HepG2 (cell line): Measurements from ENCODE around the gene LATS1. TPM values are rescaled to one million over a fixed set of nuclear protein-coding genes. Genes with fewer than 3 reads are reported as not detected.

Source experiments
- ARNTL ChIP-seq: sonication (generic); formaldehyde crosslinking; IDR thresholded peaks from 2 replicates; pipeline ENCODE4 v1.4.0; 2020; ENCODE audit warnings: mild to moderate bottlenecking, missing genetic modification reagents
- FOXC1 ChIP-seq: sonication (generic); formaldehyde crosslinking; IDR thresholded peaks from 2 replicates; pipeline ENCODE4 v1.8.0; 2022; ENCODE audit warnings: mild to moderate bottlenecking, missing genetic modification reagents, borderline replicate concordance
- FOXM1 ChIP-seq: sonication (generic); formaldehyde crosslinking; IDR thresholded peaks from 2 replicates; pipeline ENCODE4 v1.5.0; 2020; ENCODE audit warnings: missing genetic modification reagents
- GABPB1 ChIP-seq: IDR thresholded peaks from 2 replicates; pipeline ENCODE4 v1.6.1; 2016; ENCODE audit warnings: mild to moderate bottlenecking, missing genetic modification reagents, moderate library complexity, missing compliant biosample characterization
- HOXA3 ChIP-seq: sonication (generic); formaldehyde crosslinking; IDR thresholded peaks from 2 replicates; pipeline ENCODE4 v1.5.0; 2020; ENCODE audit warnings: missing genetic modification reagents
- PRMT3 ChIP-seq: sonication (generic); formaldehyde crosslinking; IDR thresholded peaks from 2 replicates; pipeline ENCODE4 v1.8.1; 2022; ENCODE audit warnings: low read depth, mild to moderate bottlenecking, moderate library complexity, missing genetic modification reagents, borderline replicate concordance
- REXO4 ChIP-seq: sonication (generic); formaldehyde crosslinking; IDR thresholded peaks from 2 replicates; pipeline ENCODE4 v1.8.0; 2022; ENCODE audit warnings: missing genetic modification reagents, mild to moderate bottlenecking, borderline replicate concordance
- SATB2 ChIP-seq: sonication (generic); formaldehyde crosslinking; IDR thresholded peaks from 2 replicates; pipeline ENCODE4 v1.5.0; 2020; ENCODE audit warnings: missing genetic modification reagents
- ZFP36 ChIP-seq: fragments of 150-350 bp; IDR thresholded peaks from 2 replicates; pipeline ENCODE4 v1.6.1; 2018; ENCODE audit warnings: borderline replicate concordance, low read length, low read depth; ENCODE audit not compliant: partially characterized antibody
- ZFP37 ChIP-seq: sonication (generic); formaldehyde crosslinking; IDR thresholded peaks from 2 replicates; pipeline ENCODE4 v1.4.0; 2020; ENCODE audit warnings: missing genetic modification reagents, borderline replicate concordance
- ZNF207 ChIP-seq: fragments of 450-650 bp; IDR thresholded peaks from 2 replicates; pipeline ENCODE4 v1.6.1; 2016; ENCODE audit warnings: antibody characterized with exemption, borderline replicate concordance
- ZNF563 ChIP-seq: sonication (generic); formaldehyde crosslinking; IDR thresholded peaks from 2 replicates; pipeline ENCODE4 v1.8.0; 2022; ENCODE audit warnings: mild to moderate bottlenecking, moderate library complexity, missing genetic modification reagents
- polyA plus RNA-seq, 8 experiments: library from polyadenylated mRNA; depleted of rRNA in 3 of 8; stranded (reverse) in 7 of 8; unstranded in 1 of 8; fragments of >200 nt; fragmentation: Illumina TruSeq in 4 of 8; extraction: Trizol in 4 of 8; gene quantifications; 2 replicates each; pipeline versions ENCODE4 v1.2.1 to v1.2.3, GENCODE V29; 2011 to 2016; ENCODE audit warnings: low read depth in 4 of 8, missing spikeins in 1 of 8, mixed read lengths in 1 of 8; ENCODE audit not compliant: insufficient read depth in 1 of 8
- total RNA-seq, 5 experiments: library from RNA; depleted of rRNA; stranded (reverse); fragments of >200 nt; fragmentation: Illumina TruSeq; extraction: Trizol; gene quantifications; 2 replicates each; pipeline ENCODE4 v1.2.3, GENCODE V29; 2016; ENCODE audit warnings: low read depth in 1 of 5
- TF ChIP-seq, protein P1 (sequence below): sonication (generic); formaldehyde crosslinking; IDR thresholded peaks from 2 replicates; pipeline ENCODE4 v1.5.0; 2020; ENCODE audit warnings: mild to moderate bottlenecking, missing genetic modification reagents
- TF ChIP-seq, protein P2 (sequence below): sonication (generic); formaldehyde crosslinking; IDR thresholded peaks from 2 replicates; pipeline ENCODE4 v1.9.0; 2021; ENCODE audit warnings: missing genetic modification reagents, borderline replicate concordance
- TF ChIP-seq, protein P3 (sequence below): sonication (generic); formaldehyde crosslinking; IDR thresholded peaks from 2 replicates; pipeline ENCODE4 v1.4.0; 2020; ENCODE audit warnings: missing genetic modification reagents, mild to moderate bottlenecking, borderline replicate concordance
- TF ChIP-seq, protein P4 (sequence below): sonication (generic); formaldehyde crosslinking; IDR thresholded peaks from 2 replicates; pipeline ENCODE4 v1.8.0; 2022; ENCODE audit warnings: low read depth, missing genetic modification reagents
- TF ChIP-seq, protein P5 (sequence below): sonication (generic); formaldehyde crosslinking; IDR thresholded peaks from 2 replicates; pipeline ENCODE4 v1.5.1; 2020; ENCODE audit warnings: missing genetic modification reagents, mild to moderate bottlenecking, borderline replicate concordance

The LATS1 gene
- total and polyA plus RNA-seq, 2 of the 13 experiments (the other 11 are each of a cell fraction or from before 2014, with no cell fraction given), result 9.9 to 12.6 TPM

DNA sequence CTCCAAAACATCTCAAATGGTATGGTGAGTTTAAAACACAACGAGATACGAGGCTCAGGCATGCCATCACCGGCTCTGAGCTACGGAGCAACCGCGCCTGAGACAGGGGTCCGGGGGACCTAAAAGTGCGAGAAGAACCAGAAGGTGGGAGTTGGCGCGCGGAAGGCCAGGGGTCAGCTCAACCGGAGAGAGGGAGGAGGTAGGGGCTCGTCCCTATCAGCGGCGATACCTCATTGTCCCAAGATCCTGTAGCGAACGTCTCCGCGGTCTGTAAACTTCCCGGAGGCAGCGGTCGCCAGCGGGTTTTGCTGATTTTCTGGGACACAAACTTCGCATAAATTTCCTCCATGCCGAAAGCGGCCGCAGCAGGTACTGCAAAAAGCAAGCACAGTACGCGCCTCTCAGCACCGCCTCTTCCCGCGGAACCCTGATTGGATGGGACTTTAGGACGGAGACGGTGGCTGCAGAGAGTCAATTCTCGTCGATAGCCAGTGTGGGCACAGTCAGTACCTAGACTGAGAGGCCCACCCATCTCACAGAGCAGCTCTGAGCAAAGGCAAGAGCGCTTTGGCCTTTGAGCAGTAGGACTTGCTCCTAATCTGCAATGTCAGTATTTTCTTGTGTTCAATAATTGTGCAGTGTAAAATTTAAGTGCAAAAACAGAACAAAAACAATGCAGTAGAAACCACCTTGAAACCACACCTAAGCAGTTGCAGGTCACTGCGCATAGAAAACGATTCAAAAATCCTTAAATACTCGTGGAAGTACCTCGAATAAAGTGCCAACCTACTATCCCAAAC is 28.4 kb upstream of the LATS1 start, which contains the start of gene NUP43 (continued):
- TF ChIP-seq, protein P1, sequence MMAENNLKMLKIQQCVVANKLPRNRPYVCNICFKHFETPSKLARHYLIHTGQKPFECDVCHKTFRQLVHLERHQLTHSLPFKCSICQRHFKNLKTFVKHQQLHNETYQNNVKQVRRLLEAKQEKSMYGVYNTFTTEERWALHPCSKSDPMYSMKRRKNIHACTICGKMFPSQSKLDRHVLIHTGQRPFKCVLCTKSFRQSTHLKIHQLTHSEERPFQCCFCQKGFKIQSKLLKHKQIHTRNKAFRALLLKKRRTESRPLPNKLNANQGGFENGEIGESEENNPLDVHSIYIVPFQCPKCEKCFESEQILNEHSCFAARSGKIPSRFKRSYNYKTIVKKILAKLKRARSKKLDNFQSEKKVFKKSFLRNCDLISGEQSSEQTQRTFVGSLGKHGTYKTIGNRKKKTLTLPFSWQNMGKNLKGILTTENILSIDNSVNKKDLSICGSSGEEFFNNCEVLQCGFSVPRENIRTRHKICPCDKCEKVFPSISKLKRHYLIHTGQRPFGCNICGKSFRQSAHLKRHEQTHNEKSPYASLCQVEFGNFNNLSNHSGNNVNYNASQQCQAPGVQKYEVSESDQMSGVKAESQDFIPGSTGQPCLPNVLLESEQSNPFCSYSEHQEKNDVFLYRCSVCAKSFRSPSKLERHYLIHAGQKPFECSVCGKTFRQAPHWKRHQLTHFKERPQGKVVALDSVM (CRISPR knock-in tag), result 0 out of 2 replicates have a peak, but pooled peaks have one; percentile 37
- TF ChIP-seq ARNTL (CRISPR knock-in tag), result no peak; the same call in 1 of the 2 replicates
- peak; percentile 95 for TF ChIP-seq HOXA3 (CRISPR knock-in tag)
- no peak for TF ChIP-seq REXO4 (CRISPR knock-in tag)
- 0 out of 2 replicates have a peak, but pooled peaks have one; percentile 85 for TF ChIP-seq FOXC1 (CRISPR knock-in tag)
- TF ChIP-seq, protein P2, sequence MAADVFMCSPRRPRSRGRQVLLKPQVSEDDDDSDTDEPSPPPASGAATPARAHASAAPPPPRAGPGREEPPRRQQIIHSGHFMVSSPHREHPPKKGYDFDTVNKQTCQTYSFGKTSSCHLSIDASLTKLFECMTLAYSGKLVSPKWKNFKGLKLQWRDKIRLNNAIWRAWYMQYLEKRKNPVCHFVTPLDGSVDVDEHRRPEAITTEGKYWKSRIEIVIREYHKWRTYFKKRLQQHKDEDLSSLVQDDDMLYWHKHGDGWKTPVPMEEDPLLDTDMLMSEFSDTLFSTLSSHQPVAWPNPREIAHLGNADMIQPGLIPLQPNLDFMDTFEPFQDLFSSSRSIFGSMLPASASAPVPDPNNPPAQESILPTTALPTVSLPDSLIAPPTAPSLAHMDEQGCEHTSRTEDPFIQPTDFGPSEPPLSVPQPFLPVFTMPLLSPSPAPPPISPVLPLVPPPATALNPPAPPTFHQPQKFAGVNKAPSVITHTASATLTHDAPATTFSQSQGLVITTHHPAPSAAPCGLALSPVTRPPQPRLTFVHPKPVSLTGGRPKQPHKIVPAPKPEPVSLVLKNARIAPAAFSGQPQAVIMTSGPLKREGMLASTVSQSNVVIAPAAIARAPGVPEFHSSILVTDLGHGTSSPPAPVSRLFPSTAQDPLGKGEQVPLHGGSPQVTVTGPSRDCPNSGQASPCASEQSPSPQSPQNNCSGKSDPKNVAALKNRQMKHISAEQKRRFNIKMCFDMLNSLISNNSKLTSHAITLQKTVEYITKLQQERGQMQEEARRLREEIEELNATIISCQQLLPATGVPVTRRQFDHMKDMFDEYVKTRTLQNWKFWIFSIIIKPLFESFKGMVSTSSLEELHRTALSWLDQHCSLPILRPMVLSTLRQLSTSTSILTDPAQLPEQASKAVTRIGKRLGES (CRISPR knock-in tag), result no peak
- peak; percentile 73 for TF ChIP-seq ZFP37 (CRISPR knock-in tag)
- TF ChIP-seq ZNF207, result no peak
- TF ChIP-seq ZFP36, result no peak
- no peak for TF ChIP-seq PRMT3
- no peak for TF ChIP-seq FOXM1 (CRISPR knock-in tag)
- TF ChIP-seq, protein P3, sequence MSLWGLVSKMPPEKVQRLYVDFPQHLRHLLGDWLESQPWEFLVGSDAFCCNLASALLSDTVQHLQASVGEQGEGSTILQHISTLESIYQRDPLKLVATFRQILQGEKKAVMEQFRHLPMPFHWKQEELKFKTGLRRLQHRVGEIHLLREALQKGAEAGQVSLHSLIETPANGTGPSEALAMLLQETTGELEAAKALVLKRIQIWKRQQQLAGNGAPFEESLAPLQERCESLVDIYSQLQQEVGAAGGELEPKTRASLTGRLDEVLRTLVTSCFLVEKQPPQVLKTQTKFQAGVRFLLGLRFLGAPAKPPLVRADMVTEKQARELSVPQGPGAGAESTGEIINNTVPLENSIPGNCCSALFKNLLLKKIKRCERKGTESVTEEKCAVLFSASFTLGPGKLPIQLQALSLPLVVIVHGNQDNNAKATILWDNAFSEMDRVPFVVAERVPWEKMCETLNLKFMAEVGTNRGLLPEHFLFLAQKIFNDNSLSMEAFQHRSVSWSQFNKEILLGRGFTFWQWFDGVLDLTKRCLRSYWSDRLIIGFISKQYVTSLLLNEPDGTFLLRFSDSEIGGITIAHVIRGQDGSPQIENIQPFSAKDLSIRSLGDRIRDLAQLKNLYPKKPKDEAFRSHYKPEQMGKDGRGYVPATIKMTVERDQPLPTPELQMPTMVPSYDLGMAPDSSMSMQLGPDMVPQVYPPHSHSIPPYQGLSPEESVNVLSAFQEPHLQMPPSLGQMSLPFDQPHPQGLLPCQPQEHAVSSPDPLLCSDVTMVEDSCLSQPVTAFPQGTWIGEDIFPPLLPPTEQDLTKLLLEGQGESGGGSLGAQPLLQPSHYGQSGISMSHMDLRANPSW (CRISPR knock-in tag), result no peak
- TF ChIP-seq, protein P4, sequence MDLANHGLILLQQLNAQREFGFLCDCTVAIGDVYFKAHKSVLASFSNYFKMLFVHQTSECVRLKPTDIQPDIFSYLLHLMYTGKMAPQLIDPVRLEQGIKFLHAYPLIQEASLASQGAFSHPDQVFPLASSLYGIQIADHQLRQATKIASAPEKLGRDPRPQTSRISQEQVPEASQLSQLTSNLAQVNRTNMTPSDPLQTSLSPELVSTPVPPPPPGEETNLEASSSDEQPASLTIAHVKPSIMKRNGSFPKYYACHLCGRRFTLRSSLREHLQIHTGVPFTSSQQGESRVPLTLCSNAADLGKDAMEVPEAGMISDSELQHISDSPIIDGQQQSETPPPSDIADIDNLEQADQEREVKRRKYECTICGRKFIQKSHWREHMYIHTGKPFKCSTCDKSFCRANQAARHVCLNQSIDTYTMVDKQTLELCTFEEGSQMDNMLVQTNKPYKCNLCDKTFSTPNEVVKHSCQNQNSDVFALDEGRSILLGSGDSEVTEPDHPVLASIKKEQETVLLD (CRISPR knock-in tag), result 0 out of 2 replicates have a peak, but pooled peaks have one; percentile 31
- TF ChIP-seq, protein P5, sequence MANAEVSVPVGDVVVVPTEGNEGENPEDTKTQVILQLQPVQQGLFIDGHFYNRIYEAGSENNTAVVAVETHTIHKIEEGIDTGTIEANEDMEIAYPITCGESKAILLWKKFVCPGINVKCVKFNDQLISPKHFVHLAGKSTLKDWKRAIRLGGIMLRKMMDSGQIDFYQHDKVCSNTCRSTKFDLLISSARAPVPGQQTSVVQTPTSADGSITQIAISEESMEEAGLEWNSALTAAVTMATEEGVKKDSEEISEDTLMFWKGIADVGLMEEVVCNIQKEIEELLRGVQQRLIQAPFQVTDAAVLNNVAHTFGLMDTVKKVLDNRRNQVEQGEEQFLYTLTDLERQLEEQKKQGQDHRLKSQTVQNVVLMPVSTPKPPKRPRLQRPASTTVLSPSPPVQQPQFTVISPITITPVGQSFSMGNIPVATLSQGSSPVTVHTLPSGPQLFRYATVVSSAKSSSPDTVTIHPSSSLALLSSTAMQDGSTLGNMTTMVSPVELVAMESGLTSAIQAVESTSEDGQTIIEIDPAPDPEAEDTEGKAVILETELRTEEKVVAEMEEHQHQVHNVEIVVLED (CRISPR knock-in tag), result peak; percentile 89; the same call in 1 of the 2 replicates
- no peak for TF ChIP-seq SATB2 (CRISPR knock-in tag)
- TF ChIP-seq GABPB1, result peak; percentile 88
- TF ChIP-seq ZNF563 (CRISPR knock-in tag), result no peak; the same call in none of the 2 replicates
